Measurements from ENCODE around the gene DAPK1.

The DAPK1 gene

DNA sequence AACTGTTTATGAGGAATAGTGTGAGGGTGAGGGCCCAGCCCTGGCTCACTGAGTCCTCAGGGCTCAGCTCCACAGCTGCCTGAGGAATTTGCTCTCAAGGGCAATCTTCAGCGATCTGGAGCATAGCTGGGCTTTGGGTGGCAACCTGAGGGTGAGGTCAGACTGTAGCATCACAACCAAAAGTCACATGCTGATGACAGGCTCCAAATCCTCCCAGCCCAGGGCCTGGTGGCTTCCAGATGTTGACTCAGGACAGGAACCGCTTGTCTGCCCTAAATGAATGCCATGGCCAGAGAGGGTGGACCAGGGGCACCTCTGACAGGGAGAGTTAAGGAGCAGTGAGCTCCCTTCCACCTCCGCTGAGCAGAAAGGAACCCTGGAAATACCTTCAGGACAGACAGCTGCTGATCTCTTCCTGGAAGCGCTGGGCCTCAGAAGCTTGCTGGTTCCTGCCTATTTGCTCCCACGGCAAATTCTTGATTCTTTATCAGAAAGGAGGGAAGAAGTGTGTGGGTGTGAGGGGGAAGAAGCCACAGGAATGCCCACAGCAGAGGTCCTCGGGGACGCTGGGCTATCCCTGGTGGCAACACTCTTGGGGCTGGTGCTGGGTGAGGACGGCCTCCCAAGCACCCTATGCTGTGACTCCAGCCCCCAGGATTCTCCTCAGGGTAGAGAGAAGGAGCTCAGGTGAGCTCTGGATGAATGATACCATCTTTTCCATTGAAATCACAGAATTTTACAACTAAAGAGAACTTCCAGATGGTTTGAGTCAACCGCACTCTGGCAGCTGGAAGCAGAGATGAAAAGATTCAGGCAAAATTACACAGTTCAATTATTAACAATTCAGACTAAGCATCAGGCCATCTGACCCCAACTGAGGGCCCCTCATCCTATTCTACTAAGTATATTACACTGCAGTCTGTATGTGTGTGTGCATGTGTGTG is 214.5 kb downstream of the DAPK1 start:
- DNase-seq (ENCODE audit: low read depth in 2 of 2), result no peak

DNA sequence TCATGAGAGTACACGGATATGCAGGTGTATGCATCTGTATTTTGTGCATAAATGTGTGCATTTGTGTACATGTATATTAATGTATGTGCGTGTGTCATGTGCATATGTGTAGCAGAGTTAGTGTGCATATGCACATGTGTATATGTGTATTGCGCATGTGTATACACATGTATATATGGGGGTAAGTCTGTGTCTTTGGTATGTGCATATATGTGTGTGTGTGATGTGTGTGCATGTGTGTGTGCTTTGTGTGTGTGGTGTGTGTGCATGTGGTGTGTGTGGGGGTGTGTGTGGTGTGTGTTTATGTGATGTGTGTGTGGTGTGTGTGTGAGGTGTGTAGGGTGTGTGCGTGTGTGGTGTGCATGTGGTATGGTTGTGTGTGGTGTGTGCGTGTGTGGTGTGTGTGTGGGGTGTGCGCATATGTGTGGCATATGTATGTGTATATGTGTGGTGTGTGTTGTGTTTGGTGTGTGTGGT is 215.2 kb downstream of the DAPK1 start:
- no peak for DNase-seq (ENCODE audit: low read depth in 2 of 2)

DNA sequence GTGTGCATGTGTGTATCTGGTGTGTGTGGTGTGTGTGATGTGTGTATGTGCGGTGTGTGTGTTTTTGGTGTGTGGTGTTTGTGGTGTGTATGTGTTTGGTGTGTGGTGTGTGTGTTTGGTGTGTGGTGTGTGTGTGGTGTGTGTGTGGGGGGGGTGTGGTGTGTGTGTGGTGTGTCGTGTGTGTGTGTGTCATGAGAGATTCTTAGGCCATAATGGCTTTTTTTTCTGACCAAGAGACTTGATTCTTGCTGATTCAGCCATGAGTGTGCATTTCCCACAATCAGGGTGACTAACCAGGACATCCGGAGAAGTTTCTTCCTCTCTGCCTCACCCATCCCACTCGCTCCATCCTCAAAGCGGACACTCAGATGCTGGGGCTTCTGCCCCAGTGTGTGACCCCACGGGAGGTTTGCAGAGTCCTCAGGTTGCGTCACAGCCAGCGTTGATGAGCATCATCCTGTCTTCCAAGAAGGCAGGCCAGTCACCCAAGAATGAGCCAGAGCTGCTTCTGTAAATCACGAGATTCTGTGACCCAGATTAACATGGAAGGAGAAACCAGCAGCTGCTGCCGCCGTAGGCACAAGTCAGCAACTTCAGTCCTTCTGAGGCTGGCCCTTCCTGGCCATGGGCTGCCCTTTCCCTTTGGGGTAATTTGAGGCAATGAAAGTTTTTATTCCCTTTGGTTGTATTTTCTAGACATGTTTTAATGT is 215.8 kb downstream of the DAPK1 start:
- peak in 1 of 2 experiments; percentile 28 for DNase-seq (ENCODE audit: low read depth in 2 of 2)

DNA sequence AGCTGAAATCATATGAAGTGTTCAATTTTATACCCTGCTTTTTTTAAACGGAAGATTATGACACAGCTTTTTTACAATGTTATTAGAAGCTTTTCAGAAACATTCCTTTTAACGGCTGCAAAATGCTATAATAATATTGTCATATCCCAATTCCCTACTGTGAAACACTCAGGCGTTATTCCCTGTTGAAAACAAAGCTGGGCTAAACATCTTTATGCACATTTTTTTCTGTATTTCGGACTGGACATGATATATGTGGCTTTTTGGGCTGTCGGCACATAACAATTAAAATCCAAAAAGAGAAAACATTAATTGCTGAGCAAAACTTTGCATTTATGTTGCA is 216.3 kb downstream of the DAPK1 start:
- DNase-seq (ENCODE audit: low read depth in 2 of 2), result no peak

DNA sequence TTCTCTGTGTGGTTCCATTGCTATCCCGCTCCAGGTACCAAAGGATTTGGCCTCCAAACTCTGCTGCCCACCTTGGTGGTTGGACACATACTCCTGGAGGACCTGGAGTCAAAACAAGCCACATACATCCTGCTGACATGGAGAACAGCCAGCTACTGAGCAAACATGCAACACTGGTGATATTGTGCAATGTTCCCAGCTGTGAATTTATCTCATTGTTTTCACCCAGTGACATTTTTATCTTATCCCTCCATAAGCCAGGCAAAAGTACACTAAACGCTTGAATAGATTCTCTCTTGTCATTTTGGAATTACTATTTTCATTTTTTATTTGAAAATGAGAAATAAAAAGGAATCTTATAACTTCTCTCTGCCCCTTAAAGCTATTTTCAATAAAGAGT is 217.2 kb downstream of the DAPK1 start:
- no peak for DNase-seq (ENCODE audit: low read depth in 2 of 2)

DNA sequence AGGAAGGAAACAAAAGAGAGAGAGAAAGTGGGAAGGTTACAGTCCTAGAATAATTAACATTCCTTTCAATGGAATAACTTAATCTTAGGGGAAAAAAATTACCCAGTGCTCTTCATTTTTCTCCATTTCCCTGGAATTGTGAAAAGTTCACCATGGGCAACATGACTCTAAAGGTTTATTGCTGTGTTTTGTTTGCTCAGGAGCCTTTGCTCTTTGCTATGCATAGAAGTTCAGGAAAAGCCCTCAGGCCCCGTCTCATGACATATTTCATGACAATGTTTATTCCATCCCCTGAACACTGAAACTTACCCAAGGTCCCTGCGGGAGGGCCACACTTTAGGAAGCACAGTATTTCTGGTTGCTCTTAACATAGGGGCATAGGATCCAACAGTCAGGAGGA is 218.5 kb downstream of the DAPK1 start:
- DNase-seq (ENCODE audit: low read depth in 2 of 2), result no peak

DNA sequence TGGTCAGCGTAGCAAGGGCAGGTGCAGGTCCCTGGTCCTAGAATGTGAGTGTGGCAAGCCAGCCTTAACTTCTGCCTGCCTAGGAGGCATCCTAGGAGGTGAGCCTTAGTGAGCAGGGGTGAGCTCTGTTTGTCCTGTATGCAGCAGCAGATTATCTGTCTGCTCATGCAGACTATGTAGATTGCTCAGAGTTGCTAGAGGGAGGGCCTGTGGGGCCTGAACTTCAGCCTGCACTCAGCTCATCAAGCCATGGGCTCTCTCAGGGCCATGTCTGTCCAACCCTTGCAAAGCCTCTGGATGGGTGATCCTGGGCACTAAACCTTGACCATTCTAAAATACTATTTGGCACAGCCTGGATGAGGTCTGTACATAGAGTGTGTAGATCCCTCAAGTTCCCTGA is 219.8 kb downstream of the DAPK1 start:
- DNase-seq (ENCODE audit: low read depth in 2 of 2), result no peak

DNA sequence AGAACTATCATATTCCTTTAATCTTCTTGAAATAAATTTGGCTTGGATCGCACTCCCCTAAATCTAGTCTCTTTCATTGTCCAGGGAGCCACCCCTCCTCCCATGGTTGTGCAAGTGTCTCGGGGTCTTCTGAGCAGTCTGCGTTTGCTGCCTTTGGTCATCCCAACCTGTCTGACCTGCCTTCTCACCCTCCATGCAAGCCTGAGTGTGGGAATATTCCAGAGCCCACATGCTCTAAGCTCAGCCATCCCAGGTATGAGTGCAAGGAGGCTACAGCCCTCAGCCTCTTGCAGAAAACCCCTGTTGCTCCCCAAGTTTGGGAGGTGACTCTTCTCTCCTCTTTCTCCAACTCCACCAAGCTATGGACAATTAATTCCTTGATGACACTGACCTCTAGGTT is 220.6 kb downstream of the DAPK1 start:
- no peak for DNase-seq (ENCODE audit: low read depth in 2 of 2)

DNA sequence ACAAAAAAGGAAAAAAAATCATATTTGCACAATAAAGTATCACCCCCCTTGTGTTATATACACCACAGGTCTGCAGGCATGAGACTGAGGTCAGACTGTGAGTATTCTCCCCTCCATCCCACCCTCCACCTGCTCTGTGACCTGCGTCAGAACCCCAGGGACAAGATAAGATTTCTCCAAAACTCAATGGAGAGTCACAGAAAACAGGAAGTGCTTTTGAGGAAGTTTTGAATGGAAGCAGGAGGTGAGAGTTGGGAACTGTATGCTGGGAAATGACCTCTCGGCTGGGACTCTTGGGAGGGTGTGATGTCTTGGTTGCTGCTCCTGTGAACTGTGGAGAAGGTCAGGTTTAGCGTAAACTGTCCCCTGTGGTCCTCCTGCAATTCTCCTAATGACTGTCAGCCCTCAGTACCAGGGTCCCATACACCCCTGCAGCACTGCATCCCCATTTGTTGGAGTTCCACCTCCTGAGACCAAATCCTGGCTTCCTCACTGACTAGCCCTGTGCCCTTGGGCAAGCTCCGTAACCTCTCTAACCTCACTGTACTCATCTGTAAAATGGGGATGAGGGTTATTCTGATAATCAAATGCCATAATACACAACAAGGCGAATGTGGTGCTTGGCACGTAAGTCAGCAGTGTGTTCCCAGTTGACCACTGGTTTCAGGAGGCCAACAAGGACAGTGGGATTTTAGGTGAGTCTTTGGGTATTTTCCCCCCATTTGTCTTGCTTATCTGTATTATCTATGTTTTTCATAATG is 221.4 kb downstream of the DAPK1 start:
- no peak for DNase-seq (ENCODE audit: low read depth in 2 of 2)

DNA sequence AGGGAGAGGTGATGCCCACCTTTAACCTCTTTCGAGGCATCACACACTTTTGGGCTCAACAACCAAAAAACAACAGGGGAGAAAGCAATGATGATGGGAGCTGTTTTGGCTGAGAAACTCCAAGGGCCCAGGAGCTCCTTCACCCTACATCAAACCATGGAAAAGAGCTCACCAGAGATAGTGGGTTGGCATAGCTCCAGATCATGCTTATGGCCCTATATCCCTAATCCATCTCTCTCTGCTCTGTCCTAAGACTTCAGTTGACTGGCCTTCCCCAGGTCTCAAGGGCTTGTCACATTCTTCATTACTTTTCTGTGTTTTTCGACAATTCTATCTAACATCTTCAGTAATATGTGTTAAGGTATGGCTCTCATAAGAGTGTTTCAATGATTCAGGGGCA is 222.5 kb downstream of the DAPK1 start:
- no peak for DNase-seq (ENCODE audit: low read depth in 2 of 2)

DNA sequence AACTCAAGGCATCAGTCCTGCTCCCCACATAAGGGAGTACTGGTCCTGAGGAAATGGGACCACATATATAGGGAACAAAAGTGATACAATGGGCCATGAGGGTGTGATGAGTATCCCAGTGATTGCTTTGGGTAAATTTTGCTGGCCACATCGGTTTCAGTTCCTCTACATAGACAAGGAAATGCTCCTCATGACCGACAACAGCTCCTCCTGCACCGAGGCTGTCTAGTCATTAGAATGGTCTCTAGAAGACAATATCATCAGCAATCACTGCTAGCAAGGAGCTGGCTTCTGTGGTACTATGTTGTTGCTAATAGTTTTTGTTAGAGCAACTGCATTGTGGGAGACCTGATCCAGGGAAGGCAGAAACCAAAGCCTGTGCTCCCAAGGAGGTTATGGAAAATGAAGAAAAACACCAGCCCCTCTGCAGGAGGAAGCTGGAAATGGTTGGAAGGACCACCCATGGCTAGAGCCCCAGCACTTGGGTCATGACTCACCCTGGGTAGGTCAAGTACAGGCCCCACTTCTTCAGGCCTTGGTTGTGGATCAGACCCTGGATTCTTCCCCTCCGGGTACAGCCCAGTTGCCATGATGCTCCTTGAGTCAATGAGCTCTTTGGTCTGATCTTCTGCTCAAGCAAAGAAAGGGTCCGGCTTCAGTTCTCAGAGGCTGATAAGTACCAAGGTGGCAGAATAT is 224.9 kb downstream of the DAPK1 start:
- no peak for DNase-seq (ENCODE audit: low read depth in 2 of 2)

DNA sequence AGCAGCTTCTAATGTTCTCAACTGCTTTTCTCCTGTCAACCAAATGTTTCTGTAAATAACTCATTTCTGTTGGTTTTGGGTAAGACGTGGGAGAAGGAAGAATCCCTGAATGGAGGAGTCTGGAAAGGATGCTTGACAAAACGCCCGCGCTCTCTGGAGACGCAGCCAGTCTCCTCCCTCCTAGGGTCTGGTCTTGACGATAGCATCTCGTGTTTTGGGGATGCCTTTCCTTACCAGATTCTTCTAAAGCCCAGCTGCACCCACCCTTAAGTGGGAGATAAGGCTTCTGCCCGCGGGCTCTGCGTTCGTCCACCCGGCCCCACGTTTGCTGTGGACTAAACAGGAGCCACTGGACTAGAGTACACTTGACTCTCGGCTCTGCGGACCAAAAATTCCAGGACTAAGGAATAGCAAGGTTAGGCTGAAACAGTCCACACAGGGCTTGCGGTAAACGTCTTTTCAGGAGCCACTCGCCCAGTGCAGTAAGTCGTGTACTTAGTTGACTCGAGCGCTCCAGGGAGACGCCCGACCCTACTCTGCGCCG is 227.8 kb downstream of the DAPK1 start:
- no peak for DNase-seq (ENCODE audit: low read depth in 2 of 2)

DNA sequence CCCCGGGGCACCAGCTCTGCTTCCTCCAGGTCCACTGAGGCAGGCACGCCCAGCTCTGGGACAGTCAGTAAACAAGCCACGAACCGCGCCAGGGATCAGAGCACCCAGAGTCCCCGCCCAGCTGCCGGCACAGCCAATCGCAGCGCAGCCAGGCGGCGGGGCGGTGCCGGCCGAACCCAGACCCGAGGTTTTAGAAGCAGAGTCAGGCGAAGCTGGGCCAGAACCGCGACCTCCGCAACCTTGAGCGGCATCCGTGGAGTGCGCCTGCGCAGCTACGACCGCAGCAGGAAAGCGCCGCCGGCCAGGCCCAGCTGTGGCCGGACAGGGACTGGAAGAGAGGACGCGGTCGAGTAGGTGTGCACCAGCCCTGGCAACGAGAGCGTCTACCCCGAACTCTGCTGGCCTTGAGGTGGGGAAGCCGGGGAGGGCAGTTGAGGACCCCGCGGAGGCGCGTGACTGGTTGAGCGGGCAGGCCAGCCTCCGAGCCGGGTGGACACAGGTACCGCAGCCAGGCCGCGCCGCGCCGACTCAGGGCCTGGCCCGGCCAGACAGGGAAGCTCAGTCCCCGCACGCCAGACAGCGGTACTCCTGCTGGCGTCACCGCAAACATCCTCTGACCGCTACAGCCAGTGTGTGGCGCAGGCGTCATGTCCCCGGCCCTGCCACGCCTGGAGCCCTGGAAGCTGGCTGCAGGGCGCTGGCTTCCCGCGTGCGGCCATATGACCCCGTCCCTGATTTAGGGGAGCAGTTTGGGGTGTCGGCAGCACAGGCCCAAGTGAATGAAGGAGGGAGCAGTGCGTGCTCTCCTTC is 228.4 kb downstream of the DAPK1 start, which contains the start of gene CTSL:
CTSL (plus strand) TSS at position 220 of the 810 bp plus-strand sequence. CDS start 1,485 bp downstream, outside the sequence.
- DNase-seq (ENCODE audit: low read depth in 2 of 2), result peak; percentile 38 to 52

DNA sequence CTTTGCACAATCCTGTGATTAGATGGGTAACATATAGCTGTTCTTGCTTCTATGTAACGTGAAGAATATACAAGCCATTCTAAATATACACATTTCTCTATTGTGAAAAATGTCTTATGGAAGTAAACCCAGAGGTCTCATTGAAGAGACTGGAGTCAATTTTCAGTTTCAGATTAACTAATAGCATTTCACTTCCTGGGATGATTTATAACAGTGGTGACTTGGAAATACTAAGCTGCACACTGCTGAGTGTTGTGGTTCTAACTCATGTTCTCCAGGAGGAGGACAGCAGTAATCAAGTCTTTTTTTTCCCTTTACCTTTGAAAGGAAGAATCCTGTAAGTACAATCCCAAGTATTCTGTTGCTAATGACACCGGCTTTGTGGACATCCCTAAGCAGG is 231.6 kb downstream of the DAPK1 start:
- DNase-seq (ENCODE audit: low read depth in 2 of 2), result no peak

DNA sequence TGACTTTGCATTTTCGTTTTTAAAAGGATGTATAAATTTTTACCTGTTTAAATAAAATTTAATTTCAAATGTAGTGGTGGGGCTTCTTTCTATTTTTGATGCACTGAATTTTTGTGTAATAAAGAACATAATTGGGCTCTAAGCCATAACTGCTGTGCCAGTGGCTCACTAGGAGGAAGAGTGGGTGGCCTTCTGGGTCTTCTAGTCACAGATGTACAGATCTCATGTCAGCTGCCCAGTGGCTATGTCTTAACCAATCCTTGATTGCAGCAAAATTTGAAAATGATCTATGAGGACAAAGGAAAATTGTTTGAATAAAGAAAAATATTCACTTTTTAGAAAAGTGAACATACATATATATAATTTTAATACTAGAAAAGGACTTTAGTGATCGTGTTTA is 233.7 kb downstream of the DAPK1 start:
- DNase-seq (ENCODE audit: low read depth in 2 of 2), result no peak

DNA sequence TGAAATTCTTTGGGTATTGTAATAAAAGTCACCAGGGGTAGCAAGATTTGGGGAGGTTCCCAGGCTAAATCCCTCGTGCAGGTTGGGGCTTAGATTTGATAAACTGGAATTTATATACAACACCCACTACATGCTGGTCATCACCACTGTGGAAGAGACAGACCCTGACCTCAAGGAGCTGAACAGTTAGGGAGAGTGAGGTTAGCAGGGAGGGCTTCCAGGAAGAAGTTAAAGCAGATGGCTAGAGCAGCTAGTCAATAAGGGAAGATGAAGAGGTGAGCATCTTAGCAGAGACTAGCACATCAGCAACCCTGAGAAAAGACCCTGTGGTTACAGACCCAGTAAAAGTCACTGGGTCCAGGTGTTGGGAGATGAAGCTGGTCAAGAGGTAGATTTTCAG is 234.7 kb downstream of the DAPK1 start:
- DNase-seq (ENCODE audit: low read depth in 2 of 2), result no peak

DNA sequence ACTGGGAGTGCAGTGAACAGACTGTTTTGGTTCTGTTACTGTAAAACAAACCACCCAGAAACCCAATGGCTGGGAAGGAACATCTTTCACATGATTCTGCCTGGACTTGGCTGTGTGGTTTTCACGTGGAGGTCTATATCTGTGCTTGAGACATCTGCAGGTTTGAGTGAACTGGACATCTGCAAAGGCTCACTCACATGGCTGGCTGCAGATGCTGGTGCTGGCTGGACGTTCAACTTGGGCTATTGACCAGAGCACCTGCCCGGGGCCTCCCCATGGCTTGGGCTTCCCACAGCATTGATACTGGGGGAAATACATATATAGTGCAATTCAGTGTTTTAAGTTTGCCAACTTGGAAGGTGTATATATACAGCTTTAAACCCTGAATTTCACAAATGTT is 235.1 kb downstream of the DAPK1 start:
- no peak for DNase-seq (ENCODE audit: low read depth in 2 of 2)

DNA sequence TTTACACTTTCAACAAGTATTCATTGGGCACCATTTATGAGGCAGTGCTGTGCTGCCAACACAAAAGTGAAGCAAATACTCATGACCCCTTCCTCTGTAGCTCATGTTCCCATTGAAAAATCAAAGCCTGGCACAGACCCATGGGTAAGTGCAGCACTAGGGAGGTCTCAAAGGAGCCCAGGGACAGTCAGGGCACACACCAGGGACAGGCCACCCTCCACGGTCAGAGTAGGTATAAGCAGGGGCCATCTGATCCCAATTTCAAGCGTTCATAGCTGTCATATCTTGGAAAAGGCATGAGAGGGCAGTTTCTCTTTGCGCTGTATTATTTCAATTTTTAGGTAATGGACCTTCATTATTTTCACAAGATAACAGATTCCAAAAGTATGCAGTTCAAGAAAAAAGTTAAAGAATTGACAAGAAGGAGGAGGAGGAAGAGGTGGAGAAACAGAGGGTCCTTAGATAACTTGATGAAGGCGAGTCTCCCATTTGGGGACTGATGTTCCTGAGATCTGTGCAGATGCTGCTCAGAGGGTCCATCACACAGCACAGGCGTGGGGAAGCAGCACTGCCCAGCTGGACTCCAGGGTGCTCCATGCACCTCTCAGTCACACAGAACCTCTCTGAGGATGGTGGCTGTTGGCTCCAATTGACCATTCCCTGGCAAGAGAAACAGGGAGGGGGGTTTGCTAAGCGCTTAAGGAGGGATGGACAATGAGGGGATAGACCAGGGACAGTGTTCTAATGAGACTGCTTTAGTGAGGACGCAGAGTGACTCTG is 235.8 kb downstream of the DAPK1 start:
- DNase-seq (ENCODE audit: low read depth in 2 of 2), result no peak

DNA sequence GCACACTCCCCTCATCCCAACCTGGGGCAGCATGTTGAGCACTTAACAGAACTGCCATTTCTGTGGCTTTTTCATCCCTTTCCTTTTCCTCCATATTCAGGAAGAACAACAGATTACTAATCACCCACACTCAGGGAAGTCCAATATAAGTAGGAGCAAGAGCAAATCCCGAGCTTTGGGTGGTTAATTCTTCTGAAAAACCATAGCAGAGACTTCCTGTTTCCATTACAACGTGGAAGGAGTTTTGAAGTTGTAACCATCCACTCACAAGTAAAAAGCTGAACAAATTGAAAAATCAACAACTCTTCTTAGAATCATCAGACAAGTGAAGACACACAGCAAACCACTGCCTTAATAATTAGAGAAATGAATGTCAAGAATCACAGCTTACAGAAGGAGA is 236.4 kb downstream of the DAPK1 start:
- DNase-seq (ENCODE audit: low read depth in 2 of 2), result no peak

DNA sequence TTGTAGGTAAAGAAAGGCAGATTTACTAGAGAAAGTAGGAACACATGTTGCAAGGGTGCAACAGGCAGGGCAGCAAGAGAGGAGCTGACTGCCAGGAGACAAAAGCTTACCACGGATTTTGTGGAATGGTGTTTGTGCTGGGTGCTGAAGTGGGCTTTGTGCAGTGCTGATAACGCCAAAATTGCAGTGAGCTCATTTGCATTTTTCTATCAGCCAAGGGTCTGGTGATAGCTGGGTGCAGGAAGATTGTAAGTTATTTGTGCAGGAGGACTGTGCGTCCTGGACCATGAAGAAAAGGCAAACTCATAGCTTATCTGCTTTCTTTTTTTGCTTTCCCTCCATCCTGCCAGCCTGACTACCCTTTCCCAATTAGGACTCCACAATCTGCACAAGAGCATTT is 241.9 kb downstream of the DAPK1 start:
- no peak for DNase-seq (ENCODE audit: low read depth in 2 of 2)
